HG03103 (cell line): ENCODE measurements around the gene RFC5.
"Not testable (repeated sequence)": the region's sequence is repeated elsewhere in the genome, so short reads cannot be mapped to it uniquely, and the experiment has no call there.

Source experiments
- ATAC-seq: cut with Tn5 transposase; IDR thresholded peaks from one replicate; pipeline ENCODE4 v1.9.1; 2021; ENCODE audit warnings: low read depth; ENCODE audit not compliant: unreplicated experiment

Gene RFC5

GRCh38 chr12:118016424-118017264 lies at the start of gene RFC5:
Gene RFC5, plus strand, starts transcription at chr12:118016703. Its CDS starts 125 bp downstream, at chr12:118016828.
- ATAC-seq: peak; percentile 98

- no peak for ATAC-seq
These were observed 49.5 kb upstream of the RFC5 start for GRCh38 chr12:117967043-117967442.

GRCh38 chr12:117967512-117967911 lies 49.0 kb upstream of the RFC5 start:
- ATAC-seq: no peak

GRCh38 chr12:117968151-117968789 lies 48.2 kb upstream of the RFC5 start:
- ATAC-seq: no peak

- peak; percentile 82 for ATAC-seq
These were observed 47.5 kb upstream of the RFC5 start, which contains the start of gene KSR2 for GRCh38 chr12:117968826-117969659. Gene KSR2, minus strand, starts transcription at chr12:117968990. Its CDS starts 735 bp downstream, at chr12:117968255.

GRCh38 chr12:117970334-117970733 lies 46.2 kb upstream of the RFC5 start:
- no peak for ATAC-seq

GRCh38 chr12:117972301-117972700 lies 44.2 kb upstream of the RFC5 start:
- ATAC-seq: no peak

- no peak for ATAC-seq
These were observed 41.5 kb upstream of the RFC5 start for GRCh38 chr12:117975006-117975405.

- ATAC-seq: no peak
These were observed 39.1 kb upstream of the RFC5 start for GRCh38 chr12:117977373-117977772.

GRCh38 chr12:117980616-117981015 lies 35.9 kb upstream of the RFC5 start:
- no peak for ATAC-seq

GRCh38 chr12:117981267-117981666 lies 35.2 kb upstream of the RFC5 start:
- ATAC-seq: no peak

GRCh38 chr12:117985182-117985581 lies 31.3 kb upstream of the RFC5 start:
- ATAC-seq: no peak

- ATAC-seq: no peak
These were observed 29.6 kb upstream of the RFC5 start for GRCh38 chr12:117986705-117987469.

- no peak for ATAC-seq
These were observed 21.7 kb upstream of the RFC5 start for GRCh38 chr12:117994551-117995438.

GRCh38 chr12:117998719-117999118 lies 17.8 kb upstream of the RFC5 start:
- no peak for ATAC-seq

- ATAC-seq: not testable (repeated sequence)
These were observed 16.7 kb upstream of the RFC5 start for GRCh38 chr12:117999806-118000205.

- no peak for ATAC-seq
These were observed 5.6 kb upstream of the RFC5 start for GRCh38 chr12:118010903-118011302.

- no peak for ATAC-seq
These were observed 5.1 kb upstream of the RFC5 start for GRCh38 chr12:118011377-118011776.

- ATAC-seq: no peak
These were observed 4.5 kb upstream of the RFC5 start for GRCh38 chr12:118011961-118012360.
